KG1 (cell line): ENCODE measurements around the gene MMEL1.
"Not testable (repeated sequence)": the region's sequence is repeated elsewhere in the genome, so short reads cannot be mapped to it uniquely, and the experiment has no call there.

Source experiments
- DNase-seq: peaks from one replicate; lab custom pipeline; 2025; lab: John Stamatoyannopoulos, UW

MMEL1 gene

GRCh38 chr1:2628191-2628932 is 4.5 kb downstream of the MMEL1 start:
- no peak for DNase-seq

GRCh38 chr1:2627746-2628145 is 5.1 kb downstream of the MMEL1 start:
- no peak for DNase-seq

- DNase-seq = not testable (repeated sequence)
Measured at GRCh38 chr1:2625748-2626147, 7.1 kb downstream of the MMEL1 start.

GRCh38 chr1:2625311-2625710 is 7.5 kb downstream of the MMEL1 start:
- DNase-seq = no peak

GRCh38 chr1:2624735-2625300 is 8.0 kb downstream of the MMEL1 start:
- DNase-seq = no peak

- no peak for DNase-seq
Measured at GRCh38 chr1:2623571-2624337, 9.1 kb downstream of the MMEL1 start.

- no peak for DNase-seq
Measured at GRCh38 chr1:2617971-2618470, 14.8 kb downstream of the MMEL1 start.

GRCh38 chr1:2614145-2614544 is 18.7 kb downstream of the MMEL1 start:
- DNase-seq = no peak

- DNase-seq = no peak
Measured at GRCh38 chr1:2612591-2613365, 20.0 kb downstream of the MMEL1 start.

- no peak for DNase-seq
Measured at GRCh38 chr1:2611621-2612437, 21.0 kb downstream of the MMEL1 start.

- no peak for DNase-seq
Measured at GRCh38 chr1:2611031-2611501, 21.8 kb downstream of the MMEL1 start.

- no peak for DNase-seq
Measured at GRCh38 chr1:2610036-2610959, 22.5 kb downstream of the MMEL1 start.

- no peak for DNase-seq
Measured at GRCh38 chr1:2609319-2610035, 23.3 kb downstream of the MMEL1 start.

GRCh38 chr1:2607641-2608091 is 25.1 kb downstream of the MMEL1 start:
- no peak for DNase-seq

GRCh38 chr1:2606881-2607621 is 25.8 kb downstream of the MMEL1 start:
- no peak for DNase-seq

- DNase-seq = no peak
Measured at GRCh38 chr1:2606396-2606880, 26.4 kb downstream of the MMEL1 start.

GRCh38 chr1:2605509-2606395 is 27.1 kb downstream of the MMEL1 start:
- no peak for DNase-seq
